Mesenteric fat pad (tissue), 1 donor: ENCODE measurements around the gene LSAMP. TPM values are rescaled to one million over a fixed set of nuclear protein-coding genes. Genes with fewer than 3 reads are reported as not detected.
"Not testable (repeated sequence)": the region's sequence is repeated elsewhere in the genome, so short reads cannot be mapped to it uniquely, and the experiment has no call there.

Experiments
- DNase-seq: peaks from one replicate; pipeline ENCODE4 v3.0.0-alpha.2; 2020; ENCODE audit warnings: low spot score
- total RNA-seq: library from RNA; stranded (reverse); fragmentation: NEBNext Ultra II Directional; extraction: Animal tissue kit (Norgen Biotek cat#: 25700); gene quantifications from one replicate; pipeline ENCODE4 v1.2.1, GENCODE V29; 2021
- donor health status: DM: yes; HTN: yes; CAD: no.

Gene LSAMP
- total RNA-seq, 1 donor from 2014 or later: 1.7 TPM

GRCh38 chr3:115814006-115814405, 631.3 kb downstream of the LSAMP start:
- no peak for DNase-seq

- DNase-seq: no peak
Observed at GRCh38 chr3:115808816-115809215, 636.5 kb downstream of the LSAMP start.

GRCh38 chr3:115808244-115808643, 637.0 kb downstream of the LSAMP start:
- no peak for DNase-seq

GRCh38 chr3:115806501-115806900, 638.8 kb downstream of the LSAMP start:
- no peak for DNase-seq

- DNase-seq: no peak
Observed at GRCh38 chr3:115805520-115805919, 639.8 kb downstream of the LSAMP start.

- no peak for DNase-seq
Observed at GRCh38 chr3:115804713-115805119, 640.6 kb downstream of the LSAMP start.

GRCh38 chr3:115804200-115804599, 641.1 kb downstream of the LSAMP start:
- no peak for DNase-seq

GRCh38 chr3:115803661-115804060, 641.6 kb downstream of the LSAMP start:
- DNase-seq: no peak

GRCh38 chr3:115800489-115801075, 644.7 kb downstream of the LSAMP start:
- DNase-seq: no peak

GRCh38 chr3:115800065-115800464, 645.2 kb downstream of the LSAMP start:
- DNase-seq: not testable (repeated sequence)

GRCh38 chr3:115792206-115792955, 652.9 kb downstream of the LSAMP start:
- DNase-seq: no peak

- not testable (repeated sequence) for DNase-seq
Observed at GRCh38 chr3:115791271-115792153, 653.8 kb downstream of the LSAMP start.

- no peak for DNase-seq
Observed at GRCh38 chr3:115790759-115791158, 654.5 kb downstream of the LSAMP start.

- no peak for DNase-seq
Observed at GRCh38 chr3:115789481-115789880, 655.8 kb downstream of the LSAMP start.

- no peak for DNase-seq
Observed at GRCh38 chr3:115788921-115789470, 656.3 kb downstream of the LSAMP start.

GRCh38 chr3:115787818-115788217, 657.5 kb downstream of the LSAMP start:
- DNase-seq: no peak

- no peak for DNase-seq
Observed at GRCh38 chr3:115785782-115786181, 659.5 kb downstream of the LSAMP start.

GRCh38 chr3:115784739-115785536, 660.3 kb downstream of the LSAMP start:
- DNase-seq: no peak

GRCh38 chr3:115783938-115784738, 661.1 kb downstream of the LSAMP start:
- peak; percentile 94 for DNase-seq

- not testable (repeated sequence) for DNase-seq
Observed at GRCh38 chr3:115783426-115783825, 661.9 kb downstream of the LSAMP start.
